Measurements from ENCODE around the gene C1QTNF2.
A peak's percentile ranks its signal among the peaks of the same experiment; 100 is the strongest.
"Not testable (repeated sequence)": the region's sequence is repeated elsewhere in the genome, so short reads cannot be mapped to it uniquely, and the experiment has no call there.

Gene C1QTNF2

DNA sequence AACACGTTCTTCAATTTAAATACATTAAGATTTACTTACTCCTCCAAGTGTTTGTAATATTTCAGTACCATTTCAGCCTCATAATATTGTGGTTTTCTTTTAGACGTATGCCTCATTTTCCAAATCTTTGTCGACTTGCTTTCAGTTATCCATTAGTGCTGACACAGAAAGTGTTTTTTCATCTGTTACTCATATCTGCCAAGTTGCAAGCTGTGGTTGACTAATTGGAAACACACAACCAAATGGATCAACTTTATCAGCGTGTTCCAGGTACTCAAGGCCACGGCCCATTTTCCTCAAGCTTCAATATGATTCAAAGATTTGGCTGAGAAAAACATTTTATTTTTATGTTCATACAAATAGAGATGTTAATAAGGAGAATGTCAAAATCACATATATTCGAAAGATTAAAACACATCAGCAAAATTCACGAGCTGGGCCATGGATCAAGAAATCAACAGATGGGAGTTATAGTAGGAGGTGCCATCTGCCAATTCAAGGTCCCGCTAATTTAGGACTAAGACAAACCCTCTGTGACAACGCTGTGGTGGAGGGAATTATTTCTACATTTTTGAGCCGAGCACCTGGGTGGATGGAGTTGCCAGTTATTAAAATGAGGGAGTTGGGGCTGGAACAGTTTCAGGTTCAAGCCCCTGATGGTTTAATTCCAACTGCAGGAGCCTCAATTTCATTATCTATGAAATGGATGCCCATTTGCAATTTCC is 30.9 kb downstream of the C1QTNF2 start:
- no peak overlapping the region for H3K4me3 ChIP-seq (replicated peaks in 1 of 2; ENCODE audit: low read depth in 2 of 2, low read length in 2 of 2)
- TF ChIP-seq, protein P1, sequence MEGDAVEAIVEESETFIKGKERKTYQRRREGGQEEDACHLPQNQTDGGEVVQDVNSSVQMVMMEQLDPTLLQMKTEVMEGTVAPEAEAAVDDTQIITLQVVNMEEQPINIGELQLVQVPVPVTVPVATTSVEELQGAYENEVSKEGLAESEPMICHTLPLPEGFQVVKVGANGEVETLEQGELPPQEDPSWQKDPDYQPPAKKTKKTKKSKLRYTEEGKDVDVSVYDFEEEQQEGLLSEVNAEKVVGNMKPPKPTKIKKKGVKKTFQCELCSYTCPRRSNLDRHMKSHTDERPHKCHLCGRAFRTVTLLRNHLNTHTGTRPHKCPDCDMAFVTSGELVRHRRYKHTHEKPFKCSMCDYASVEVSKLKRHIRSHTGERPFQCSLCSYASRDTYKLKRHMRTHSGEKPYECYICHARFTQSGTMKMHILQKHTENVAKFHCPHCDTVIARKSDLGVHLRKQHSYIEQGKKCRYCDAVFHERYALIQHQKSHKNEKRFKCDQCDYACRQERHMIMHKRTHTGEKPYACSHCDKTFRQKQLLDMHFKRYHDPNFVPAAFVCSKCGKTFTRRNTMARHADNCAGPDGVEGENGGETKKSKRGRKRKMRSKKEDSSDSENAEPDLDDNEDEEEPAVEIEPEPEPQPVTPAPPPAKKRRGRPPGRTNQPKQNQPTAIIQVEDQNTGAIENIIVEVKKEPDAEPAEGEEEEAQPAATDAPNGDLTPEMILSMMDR (IDR thresholded peaks at IDR 0.05; ENCODE audit: low read depth, low read length) = no peak
- no peak for DNase-seq (ENCODE audit: low read depth in 2 of 2)

DNA sequence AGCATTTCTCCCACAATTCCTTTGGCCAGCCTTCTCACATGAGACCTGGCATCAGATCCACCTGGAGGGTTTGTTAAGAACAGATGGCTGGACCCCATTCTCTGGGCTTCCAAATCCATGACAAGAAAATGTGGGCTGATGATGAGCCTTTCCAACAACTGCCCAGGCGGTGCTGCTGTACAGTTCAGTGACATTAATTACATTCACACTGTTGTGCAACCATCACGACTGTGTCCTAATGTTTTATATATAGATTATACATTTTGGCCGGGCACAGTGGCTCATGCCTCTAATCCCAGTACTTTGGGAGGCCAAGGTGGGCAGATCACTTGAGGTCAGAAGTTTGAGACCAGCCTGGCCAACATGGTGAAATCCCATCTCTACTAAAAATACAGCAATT is 35.7 kb downstream of the C1QTNF2 start:
- not testable (repeated sequence) for DNase-seq (ENCODE audit: low read depth in 2 of 2); H3K4me3 ChIP-seq (replicated peaks in 1 of 2; ENCODE audit: low read depth in 2 of 2, low read length in 2 of 2)

DNA sequence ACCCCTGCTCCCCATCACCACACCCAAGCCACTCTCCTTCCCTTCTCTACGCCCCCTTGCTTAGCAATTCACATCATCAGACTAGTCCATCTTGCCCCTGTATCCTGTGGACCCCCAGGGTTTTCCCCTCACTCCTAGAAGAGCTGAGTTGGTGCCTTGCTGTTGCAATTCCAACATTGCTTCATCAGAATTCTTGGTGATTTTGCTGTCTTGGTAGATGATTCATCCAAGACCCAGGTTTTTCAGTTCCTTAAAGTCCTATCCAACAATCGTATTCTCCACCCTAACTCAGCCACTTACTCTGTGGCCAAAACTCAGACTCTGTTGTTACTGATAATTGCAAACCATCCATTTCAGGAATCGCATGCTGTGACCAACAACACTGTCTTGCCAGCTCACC is 36.7 kb downstream of the C1QTNF2 start:
- no peak overlapping the region for H3K4me3 ChIP-seq (replicated peaks in 1 of 2; ENCODE audit: low read depth in 2 of 2, low read length in 2 of 2)
- DNase-seq (ENCODE audit: low read depth in 2 of 2) = peak; percentile 21 to 79
- TF ChIP-seq, protein P1 (IDR thresholded peaks at IDR 0.05; ENCODE audit: low read depth, low read length) = no peak

DNA sequence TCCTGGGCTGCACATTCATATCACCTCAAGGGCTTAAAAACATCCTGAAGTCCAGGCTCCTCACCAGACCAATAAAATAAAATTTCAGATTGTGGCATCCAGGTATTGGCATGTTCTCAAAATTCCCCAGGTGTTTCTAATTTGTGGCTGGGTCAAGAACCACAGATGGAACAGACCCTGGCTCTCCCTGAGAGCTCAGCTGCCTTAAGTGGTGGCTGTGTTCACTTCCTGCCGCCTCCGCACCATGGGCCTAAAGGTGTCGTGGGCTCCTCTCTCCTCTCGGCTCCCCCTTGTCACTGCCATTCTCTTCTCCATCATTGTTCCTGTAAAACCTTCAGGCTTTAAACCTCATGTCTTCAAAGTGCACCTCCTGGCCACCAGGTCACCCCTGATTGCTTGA is 40.2 kb downstream of the C1QTNF2 start:
- no peak overlapping the region for H3K4me3 ChIP-seq (replicated peaks in 1 of 2; ENCODE audit: low read depth in 2 of 2, low read length in 2 of 2)
- TF ChIP-seq, protein P1 (IDR thresholded peaks at IDR 0.05; ENCODE audit: low read depth, low read length) = no peak
- DNase-seq (ENCODE audit: low read depth in 2 of 2) = no peak

DNA sequence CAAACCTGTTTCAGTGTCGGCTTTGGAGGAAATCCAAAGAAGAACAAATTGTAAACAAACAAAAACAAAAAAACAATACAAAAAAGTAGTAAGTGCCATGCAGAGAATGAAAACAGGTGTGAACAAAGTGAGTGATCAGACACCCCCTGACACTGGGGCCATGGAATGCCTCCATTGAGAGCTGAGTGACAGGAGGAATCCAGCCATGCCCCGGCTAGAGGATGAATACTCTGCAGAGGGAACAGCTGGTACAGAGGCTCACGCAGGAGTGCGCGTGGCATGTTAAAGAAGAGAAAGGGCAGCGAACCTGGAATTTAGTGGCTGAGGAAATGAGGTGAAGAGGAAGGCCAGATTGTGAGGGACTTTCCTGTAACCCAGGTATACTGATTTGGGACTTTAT is 42.6 kb downstream of the C1QTNF2 start:
- DNase-seq (ENCODE audit: low read depth in 2 of 2) = no peak
- no peak overlapping the region for H3K4me3 ChIP-seq (replicated peaks in 1 of 2; ENCODE audit: low read depth in 2 of 2, low read length in 2 of 2)
- TF ChIP-seq, protein P1 (IDR thresholded peaks at IDR 0.05; ENCODE audit: low read depth, low read length) = no peak

DNA sequence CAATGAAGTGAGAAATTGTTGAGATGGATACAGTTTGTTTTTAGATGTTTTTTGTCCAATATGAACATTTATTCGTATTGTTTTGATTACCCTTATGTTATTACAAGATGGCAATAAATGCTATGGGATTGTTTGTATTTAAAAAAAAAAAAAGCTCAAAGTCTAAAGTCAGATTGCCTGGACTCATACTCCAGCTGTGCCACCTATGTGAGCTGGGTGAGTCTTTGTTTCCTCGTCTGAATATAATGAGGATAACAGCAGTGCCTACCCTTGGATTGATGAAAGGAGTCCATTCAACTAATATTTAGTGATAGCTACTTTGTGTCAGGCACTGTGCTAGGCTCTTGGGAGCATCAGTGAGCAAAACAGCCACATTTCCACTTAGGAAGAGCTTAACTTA is 43.4 kb downstream of the C1QTNF2 start:
- TF ChIP-seq, protein P1 (IDR thresholded peaks at IDR 0.05; ENCODE audit: low read depth, low read length) = no peak
- DNase-seq (ENCODE audit: low read depth in 2 of 2) = no peak
- no peak overlapping the region for H3K4me3 ChIP-seq (replicated peaks in 1 of 2; ENCODE audit: low read depth in 2 of 2, low read length in 2 of 2)

DNA sequence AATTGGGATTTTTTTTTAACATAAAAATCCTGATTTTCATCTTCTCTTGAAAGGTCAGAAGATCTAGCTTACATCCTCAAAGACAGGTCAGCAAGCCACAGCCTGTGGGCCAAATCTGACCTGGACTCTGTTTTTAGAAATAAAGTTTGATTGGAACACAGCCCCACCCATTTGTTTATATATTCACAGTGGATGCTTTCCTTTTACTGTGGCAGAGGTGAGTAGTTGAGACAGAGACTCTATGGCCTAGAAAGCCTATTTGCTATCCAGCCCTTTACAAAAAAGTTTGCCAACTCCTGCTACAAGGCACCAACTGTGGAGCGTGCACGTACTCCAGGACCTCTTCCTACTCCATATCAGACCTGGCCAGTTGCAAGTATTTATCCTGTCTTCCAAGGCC is 44.7 kb downstream of the C1QTNF2 start:
- TF ChIP-seq, protein P1 (IDR thresholded peaks at IDR 0.05; ENCODE audit: low read depth, low read length) = no peak
- DNase-seq (ENCODE audit: low read depth in 2 of 2) = no peak
- no peak overlapping the region for H3K4me3 ChIP-seq (replicated peaks in 1 of 2; ENCODE audit: low read depth in 2 of 2, low read length in 2 of 2)

Data from cardiac fibroblast (primary cell).